Stimulated activated naive CD8-positive, alpha-beta T cell treated with anti-CD3 and anti-CD28 coated beads, Interleukin-15, Interleukin-2, amounts not matched to agents 100 U/mL and 50 U/mL, for 24 hours (primary cell): ENCODE results near the gene VAV3.

Experiments
- ATAC-seq: fragments of 150-1000 bp; cut with Tn5 transposase; one replicate; pipeline ENCODE4 v1.10.0; 2021
- DNase-seq: peaks from one replicate; pipeline ENCODE4 v3.0.0; 2021

VAV3 gene

DNA sequence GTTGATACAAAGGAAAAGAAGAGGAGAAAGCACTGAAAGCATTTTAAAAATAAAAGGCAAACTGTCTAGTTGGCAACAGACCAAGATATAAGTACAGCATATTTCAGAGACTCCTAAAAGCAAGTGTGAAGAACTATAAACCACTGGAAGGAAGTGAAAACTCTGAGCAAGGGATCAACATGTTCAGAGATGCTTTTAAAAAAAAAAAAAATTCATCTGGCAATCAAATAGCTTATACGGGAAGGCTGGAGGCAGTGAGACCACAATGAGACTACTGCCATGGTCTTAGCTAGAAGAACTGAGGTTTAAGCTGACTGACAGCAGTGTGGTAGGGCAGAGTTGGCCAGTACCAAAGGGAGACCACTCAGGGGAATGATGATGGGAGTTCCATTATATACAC lies 124.3 kb downstream of the VAV3 start:
- ATAC-seq, result peak; percentile 38
- no peak for DNase-seq

DNA sequence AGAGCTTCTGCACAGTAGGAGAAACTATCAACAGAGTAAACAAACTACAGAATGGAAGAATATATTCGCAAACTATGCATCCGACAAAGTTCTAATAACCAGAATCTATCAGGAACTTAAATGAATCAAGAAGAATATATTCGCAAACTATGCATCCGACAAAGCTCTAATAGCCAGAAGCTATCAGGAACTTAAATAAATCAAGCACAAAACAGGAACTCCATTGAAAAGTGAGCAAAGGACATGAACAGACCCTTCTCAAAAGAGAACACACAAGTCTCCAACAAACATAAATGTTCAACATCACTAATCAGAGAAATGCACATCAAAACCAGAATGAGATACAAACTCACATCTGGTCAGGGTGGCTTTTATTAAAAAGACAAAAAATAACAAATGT lies 126.9 kb downstream of the VAV3 start:
- ATAC-seq (no peak), DNase-seq (no peak)

DNA sequence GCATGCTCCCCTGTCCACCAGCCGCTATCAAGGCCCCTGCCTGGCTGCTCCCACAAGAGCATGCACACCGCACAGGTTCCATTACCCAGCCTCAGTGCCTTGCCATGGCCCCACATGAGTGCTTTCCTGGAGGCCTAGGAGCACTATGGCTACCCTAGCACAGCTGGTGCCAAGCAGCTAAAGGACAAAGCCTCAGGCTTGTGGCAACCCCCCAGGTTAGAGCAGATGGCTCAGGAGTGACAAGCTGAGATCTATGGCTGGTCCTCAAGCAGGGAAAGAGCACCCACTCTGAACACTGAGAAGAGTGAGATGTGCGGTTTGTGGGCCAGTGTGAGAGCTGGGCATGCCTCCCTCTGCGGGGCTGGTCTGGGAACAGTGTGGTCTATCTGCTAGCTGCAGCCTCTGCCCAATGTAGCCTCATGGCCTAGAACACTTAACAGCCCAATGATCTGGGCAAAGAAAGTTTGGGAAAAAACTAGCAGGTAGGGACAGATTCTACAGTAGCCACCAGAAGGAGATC lies 129.8 kb downstream of the VAV3 start:
- DNase-seq (no peak), ATAC-seq (no peak)

DNA sequence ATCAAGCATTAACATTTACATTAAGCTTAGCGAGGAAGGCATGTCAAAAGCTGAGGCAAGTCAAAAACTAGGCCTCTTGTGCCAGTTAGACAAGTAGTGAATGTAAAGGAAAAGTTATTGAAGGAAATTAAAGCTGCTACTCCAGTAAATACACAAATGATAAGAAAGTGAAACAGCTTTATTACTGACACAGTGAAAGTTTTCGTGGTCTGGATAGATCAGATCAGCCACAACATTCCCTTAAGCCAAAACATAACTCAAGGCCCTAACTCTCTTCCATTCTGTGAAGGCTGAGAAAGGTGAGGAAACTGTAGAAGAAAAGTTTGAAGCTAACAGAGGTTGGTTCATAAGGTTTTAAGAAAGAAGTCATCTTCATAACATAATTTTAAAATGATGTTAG lies 131.9 kb downstream of the VAV3 start:
- no peak for DNase-seq
- ATAC-seq, result no peak

DNA sequence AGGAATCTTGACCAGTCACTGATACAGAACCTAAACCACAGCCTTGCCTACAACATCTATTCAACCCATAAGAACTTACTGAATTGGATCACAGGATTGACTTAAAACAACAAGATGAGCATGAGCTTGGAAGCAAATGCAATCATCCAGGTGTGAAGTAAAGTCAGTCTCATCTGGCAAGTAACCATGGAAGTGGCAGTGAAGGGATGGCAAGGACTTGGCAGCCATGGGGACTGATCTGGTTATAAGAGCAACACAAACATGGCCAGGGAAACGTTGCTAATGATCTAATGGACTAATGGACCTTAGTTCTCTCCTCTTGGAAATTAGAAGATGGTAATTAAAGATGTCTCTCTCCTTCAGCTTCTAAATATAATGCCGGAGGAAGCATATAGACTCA lies 133.1 kb downstream of the VAV3 start:
- no peak for ATAC-seq
- DNase-seq, result no peak

DNA sequence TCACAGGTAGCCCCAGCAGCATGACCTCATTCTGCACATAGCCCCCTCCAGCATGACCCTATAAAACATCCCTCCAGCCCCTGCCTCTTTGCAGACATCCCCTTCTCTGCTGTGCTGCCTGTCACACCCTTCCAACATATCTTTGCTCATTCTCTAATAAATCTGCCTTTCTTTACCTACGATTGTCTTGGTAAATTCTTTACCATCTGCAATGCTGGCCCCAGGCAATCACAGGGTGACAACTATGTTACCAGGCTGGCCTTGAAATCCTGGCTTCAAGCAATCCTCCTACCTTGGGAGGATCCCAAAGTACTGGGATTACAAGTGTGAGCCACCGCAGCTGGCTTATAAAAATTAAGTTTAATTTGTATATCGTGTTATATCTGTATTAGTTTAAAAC lies 134.5 kb downstream of the VAV3 start:
- no peak for DNase-seq
- ATAC-seq, result no peak

DNA sequence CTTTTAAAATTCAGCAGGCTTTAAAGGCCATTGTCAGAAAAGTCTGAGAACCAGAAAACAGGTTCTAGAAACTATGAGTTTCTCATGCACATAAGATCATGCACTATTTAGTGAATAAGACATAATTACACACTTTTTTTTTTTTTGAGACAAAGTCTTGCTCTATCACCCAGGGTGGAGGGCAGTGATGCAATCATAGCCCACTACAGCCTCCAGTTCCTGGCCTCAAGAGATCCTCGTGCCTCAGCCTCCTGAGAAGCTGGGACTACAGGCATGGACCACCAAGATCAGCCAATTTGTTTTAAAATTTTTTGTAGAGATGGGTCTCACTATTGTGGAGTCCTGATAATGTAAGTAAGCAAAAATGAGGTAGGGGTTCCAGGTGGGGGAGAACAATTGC lies 134.9 kb downstream of the VAV3 start:
- ATAC-seq, result no peak

DNA sequence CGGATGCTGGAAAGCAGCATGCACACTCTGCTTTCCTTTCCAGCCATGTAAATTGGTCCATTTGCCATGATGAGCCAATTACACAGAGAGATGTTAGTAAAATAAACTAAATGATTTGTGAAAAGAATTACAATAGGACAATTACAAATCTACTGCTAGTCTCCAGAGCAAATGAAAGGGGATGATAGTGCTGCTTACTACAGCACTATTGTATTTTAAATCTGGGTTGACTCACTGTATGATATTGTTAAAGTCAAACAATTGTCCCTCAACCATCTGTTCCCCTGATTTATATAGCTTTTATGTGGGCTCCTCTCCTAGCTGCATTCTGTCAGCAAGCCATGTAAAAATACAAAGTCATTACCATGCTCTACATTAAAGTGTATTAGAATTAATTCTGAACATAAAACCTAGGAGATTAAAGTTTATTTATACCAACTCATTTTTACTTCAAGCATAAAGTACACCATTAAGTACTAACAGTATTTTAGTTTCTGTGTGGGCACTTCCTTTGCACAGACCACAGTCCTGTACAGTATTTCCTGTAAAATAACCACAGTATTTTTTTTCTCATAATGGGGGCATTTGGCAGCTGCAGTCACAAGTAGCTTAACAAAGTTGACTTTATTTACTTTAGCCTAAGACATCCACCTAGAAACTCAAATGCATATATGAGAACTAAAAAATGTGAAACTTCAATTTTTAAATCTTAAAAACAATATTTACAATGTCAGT lies 135.8 kb downstream of the VAV3 start:
- ATAC-seq (peak; percentile 49), DNase-seq (no peak)

More for the DNA sequence above, 134.9 kb downstream of the VAV3 start:
- DNase-seq, result no peak

DNA sequence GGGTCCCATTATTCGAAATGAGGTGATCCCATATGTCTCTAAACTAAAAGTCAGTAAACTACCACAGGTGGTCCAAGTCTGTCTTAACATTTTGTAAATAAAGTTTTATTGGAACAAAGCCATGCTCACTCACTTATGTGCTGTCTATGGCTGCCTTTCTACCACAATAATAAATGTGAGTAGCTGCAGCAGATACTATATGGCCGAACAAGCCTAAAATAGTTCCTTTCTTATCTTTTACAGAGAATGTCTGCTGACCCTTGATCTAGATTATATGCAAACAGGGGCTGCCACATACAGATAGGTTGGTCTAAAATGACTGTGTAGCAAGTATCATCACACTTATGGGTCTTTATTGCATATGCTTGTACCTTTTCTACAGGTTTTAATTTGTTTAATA lies 140.0 kb downstream of the VAV3 start:
- no peak for DNase-seq
- ATAC-seq, result no peak

DNA sequence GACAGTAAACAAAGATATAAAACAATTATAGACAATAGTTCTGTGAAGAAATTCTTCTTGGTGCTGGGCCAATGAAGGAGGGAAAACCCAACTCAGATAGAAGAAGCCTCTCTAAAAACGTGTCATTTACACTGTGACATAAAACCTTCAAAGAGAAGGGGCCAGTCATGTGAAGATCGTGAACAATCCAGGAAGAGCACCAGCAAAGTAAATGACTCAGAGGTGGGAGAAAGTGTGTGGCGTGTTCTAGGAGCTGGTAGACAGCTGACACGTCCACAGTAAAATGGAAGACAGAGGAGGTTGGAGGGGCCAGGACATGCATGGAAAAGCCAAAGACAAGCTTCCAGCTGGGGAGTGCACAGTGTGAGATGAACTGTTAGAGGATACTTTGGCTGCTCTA lies 143.6 kb downstream of the VAV3 start:
- ATAC-seq (peak; percentile 93), DNase-seq (peak; percentile 41)

DNA sequence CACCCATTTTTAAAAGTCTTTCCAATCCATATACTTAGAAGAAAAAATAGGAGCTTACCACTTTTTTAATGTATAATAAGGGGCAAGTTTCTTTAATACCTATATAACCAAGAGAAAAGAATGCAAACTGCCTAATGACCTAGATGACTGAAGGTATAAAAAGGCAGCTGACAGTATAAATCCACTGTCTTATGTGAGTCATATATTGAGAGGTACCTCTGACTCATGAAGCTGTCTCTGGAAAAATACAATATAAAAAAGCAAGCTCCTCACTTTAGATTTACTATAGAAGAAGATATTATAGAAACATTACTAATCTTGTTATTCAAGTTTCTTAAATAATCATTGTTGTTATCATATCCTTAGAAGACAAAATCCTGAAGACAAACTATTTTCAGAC lies 144.2 kb downstream of the VAV3 start:
- DNase-seq (no peak), ATAC-seq (peak; percentile 86)

DNA sequence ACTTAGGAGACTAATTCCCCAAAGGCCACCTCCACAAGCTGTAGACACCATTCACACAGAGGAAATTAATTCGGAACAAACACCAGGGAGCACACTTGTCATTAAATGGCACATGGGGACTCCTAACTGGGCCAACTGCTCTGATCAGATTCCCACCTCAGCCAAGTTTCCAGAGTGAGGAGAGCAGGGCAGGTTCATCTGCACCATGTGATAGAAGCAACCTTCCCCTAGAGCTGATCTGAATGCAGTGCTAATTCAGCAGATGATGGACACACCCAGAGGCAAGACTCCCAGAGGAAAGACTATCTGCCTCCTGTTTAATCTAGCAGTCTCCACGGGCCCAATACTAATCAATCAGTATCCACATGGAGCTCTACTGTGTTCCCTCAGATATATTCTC lies 147.0 kb downstream of the VAV3 start:
- DNase-seq (no peak), ATAC-seq (no peak)

DNA sequence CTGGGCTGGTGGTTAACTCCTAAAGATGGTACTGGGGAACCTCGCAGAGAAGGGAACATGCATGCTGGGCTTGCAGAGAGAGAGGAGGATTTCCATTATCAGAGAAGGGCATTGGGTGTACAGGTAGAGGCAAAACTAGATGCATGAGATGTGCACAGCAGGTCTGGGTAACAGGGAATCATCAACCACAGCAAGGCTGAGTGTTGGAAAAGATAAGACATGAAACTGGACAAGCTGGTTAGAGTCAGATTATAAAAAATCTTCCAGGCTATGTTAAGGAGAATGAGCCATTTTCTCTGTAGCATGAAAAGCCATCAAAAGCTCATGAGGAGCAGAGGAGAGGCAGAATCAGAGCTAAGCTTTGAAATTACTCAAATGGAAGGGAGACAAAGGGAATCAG lies 147.8 kb downstream of the VAV3 start:
- no peak for DNase-seq
- ATAC-seq, result no peak

DNA sequence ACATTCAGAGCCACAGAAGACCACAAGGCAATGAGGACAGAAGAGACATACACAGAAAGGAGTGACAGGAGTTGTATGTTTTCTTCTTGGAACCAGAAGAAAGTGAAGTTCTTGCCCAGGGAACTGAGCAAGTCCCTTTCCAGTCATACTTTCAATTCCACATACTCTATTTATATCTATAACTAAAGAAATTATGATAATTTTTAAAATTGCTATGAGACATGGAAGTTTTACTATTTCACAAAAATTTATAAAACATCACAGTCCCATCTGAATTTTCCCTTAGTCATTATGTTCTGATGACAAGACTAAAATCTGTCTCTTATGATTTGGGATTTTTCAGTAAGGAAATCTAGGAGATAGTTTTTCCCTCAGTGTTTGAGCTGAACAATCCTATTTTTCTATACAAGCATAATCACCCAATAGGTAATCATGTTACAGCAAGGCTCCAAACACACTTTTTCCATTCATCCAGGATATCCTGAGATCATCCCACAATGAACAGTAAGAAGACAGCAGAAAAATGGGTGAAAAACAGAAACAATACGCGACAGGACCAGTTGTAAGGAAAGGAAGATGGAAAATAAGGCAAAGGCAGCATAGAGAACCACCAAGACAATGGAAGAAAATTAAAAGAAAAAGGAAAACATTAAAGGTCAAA lies 154.6 kb downstream of the VAV3 start:
- ATAC-seq, result no peak
- DNase-seq, result no peak

DNA sequence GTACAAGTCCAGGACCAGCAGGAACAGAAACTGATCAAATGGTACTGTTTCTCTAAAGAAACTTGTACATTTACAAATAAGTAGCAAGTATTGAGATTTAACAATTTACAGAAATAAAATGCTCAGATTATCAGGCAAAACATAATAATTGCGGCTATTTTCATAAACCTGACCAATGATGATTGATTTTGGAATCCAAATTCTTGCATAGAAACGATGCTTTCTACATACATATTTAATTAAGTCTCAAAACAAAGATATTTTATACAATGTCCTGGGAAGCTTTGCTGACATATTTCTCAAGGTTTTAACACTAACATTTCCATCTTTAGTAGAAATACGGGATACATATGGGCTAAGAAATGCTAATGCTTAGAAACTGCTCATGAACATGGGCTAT lies 157.1 kb downstream of the VAV3 start:
- DNase-seq (no peak), ATAC-seq (no peak)

DNA sequence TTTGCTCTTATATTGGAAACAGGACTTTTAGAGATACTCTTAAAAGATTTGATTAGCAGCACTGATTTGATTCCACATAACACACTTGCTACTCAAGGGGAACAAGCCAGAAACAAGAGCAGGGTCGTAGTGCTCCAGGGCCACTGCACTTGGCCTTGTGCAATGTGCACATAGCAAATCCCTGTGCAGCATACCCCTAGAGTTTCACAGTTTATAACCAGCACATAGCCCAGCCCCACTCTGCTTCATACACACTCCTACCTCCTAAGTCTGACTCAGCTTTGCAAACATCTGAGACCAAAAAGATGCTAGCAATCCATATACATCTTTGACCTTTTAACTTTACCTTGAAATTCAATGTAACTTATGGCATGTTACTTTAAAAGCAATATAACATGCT lies 157.6 kb downstream of the VAV3 start:
- no peak for DNase-seq
- ATAC-seq, result no peak

DNA sequence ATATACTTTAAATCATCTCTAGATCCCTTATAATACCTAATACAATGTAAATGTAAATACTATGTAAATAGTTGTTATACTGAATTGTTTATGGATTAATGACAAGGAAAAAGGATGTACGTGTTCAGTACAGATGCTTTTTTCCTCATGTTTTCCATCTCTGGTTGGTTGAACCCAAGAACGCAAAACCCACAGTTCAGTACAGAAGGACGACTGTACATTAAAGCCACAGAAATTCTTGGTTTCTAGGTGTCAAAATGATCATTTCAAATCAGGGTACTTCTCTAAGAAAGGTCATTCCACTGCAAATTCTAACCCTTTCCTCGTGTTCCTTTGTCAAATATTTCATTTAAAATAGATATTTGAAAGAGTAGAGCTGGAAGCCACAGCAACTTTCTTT lies 158.1 kb downstream of the VAV3 start:
- ATAC-seq (no peak), DNase-seq (no peak)

DNA sequence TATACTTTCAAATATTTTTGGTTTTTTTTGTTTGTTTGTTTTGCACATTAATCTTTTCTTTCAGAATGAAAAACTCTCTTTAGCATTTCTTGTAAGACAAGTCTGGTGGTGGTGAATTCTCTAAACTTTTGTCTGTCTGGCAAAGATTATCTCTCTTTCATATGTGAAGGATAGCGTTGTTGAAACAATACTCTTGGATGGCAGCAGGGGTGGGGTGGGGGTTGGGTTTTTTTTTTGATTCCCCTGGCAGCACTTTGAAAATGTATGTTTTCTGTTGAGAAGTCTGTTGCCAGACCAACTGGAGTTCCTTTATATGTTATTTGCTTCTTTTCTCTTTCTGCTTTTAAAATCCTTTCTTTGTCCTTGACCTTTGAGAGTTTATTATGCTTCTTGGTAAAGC lies 160.2 kb downstream of the VAV3 start:
- DNase-seq, result no peak
- ATAC-seq, result no peak

DNA sequence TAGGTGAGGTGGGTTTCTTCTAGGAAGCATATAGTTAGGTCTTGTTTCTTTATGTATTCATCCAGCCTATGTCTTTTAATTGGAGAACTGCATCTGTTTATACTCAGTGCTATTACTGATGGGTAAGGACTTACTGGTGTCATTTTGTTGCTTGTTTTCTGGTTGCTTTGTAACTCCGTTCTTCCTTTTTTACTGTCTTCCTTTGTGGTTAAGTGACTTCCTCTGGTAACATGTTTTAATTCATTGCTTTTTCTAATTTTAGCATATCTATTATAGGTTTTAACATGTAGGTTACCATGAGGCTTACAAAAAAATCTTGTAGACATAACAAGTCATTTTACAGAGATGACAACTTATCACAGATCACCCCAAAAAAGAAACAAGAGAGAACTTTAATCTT lies 160.8 kb downstream of the VAV3 start:
- DNase-seq (no peak), ATAC-seq (no peak)

DNA sequence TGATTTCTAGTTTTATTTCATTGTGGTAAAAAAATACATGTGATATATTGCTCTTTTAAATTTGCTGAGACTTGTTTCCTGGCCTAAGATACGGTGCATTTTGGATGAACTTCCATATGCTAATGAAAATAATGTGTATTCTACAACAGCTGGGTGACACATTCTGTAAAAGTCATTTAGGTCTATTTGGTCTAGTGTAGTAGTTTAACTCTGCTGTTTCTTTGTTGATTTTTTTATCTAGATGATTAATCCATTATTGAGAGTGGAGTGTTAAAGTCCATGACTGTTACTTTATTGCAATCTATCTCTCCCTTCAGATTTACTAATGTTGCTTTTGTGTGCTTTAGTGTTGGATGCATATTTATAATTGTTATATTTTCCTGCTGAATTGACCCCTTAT lies 161.4 kb downstream of the VAV3 start:
- ATAC-seq, result no peak
- no peak for DNase-seq

DNA sequence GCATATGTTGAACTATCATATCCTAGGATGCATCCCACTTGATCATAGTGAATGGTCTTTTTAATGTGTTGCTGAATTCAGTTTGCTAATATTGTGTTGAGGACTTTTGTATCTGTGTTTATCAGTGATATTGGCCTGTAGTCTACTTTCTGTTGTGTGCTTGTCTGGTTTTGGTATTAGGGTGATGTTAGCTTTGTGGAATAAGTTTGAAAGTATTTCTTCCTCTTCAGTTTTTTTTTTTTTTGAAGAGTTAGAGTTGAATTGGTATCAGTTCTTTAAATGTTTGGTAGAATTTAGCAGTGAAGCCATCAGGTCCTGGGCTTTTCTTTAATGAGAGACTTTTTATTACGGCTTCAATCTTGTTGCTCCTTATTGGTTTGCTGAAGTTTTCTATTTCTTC lies 162.3 kb downstream of the VAV3 start:
- DNase-seq (no peak), ATAC-seq (no peak)

DNA sequence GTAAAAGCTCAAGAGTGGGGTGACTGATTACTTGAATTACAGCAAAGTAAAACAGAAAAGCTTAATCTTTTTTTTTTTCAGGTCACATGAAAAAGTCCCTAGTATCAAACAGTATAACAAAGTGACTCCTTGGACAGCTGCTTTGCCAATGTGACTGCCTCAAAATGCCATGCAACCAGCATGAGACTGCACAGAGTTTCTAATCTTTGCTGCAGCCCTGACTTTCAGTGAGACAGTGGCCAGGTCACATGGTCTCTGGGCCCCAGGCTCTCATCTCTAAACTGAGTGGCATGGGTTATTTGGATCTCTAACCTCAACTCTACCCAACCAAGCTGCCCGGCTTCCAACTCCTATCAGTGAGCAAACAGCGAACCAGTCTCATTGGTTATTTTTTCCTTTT lies 169.0 kb downstream of the VAV3 start:
- no peak for DNase-seq
- ATAC-seq, result peak; percentile 81

DNA sequence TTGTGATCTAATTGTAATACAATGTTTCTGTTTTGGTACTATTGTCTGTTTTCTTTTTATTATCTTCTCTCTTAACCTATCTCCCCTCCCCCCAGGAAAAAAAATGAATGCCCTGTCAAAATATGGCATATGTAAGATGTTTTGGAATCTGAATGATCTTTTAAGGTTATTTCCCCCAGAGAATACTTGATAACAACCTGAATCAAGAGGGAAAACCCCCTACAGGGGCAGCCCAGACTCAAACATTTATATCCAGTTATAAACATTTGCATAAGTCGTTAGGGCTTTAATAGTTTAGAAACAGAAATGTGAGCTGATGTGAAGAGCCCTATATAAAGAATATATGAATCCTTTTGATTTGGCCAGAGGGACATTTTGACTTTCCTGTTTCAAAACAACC lies 169.5 kb downstream of the VAV3 start:
- DNase-seq (no peak), ATAC-seq (peak; percentile 67)

DNA sequence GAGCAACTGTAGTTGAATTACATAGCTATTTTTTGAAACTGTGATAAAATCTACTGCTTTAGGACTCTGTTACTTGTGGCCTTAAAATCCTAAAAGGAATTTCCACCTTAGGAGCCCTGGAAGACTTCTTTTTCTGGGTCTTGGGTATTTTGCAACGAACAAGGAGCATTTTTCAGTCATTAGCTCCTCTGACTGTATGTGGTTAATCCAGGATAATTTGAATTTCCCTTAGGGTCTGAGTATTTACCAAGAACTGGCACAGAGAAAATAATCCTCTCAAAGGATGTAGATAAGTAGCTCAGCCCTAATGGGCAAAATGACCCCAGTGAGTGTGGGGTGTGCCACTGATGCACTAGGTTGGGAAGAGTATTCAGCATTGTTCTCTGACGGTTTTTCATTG lies 170.4 kb downstream of the VAV3 start:
- ATAC-seq, result no peak

More for the DNA sequence above, 170.4 kb downstream of the VAV3 start:
- DNase-seq, result no peak
